ENCODE data around the gene PCSK4.
A peak's percentile ranks its signal among the peaks of the same experiment; 100 is the strongest.
"Not testable (repeated sequence)": the region's sequence is repeated elsewhere in the genome, so short reads cannot be mapped to it uniquely, and the experiment has no call there.

The PCSK4 gene

DNA sequence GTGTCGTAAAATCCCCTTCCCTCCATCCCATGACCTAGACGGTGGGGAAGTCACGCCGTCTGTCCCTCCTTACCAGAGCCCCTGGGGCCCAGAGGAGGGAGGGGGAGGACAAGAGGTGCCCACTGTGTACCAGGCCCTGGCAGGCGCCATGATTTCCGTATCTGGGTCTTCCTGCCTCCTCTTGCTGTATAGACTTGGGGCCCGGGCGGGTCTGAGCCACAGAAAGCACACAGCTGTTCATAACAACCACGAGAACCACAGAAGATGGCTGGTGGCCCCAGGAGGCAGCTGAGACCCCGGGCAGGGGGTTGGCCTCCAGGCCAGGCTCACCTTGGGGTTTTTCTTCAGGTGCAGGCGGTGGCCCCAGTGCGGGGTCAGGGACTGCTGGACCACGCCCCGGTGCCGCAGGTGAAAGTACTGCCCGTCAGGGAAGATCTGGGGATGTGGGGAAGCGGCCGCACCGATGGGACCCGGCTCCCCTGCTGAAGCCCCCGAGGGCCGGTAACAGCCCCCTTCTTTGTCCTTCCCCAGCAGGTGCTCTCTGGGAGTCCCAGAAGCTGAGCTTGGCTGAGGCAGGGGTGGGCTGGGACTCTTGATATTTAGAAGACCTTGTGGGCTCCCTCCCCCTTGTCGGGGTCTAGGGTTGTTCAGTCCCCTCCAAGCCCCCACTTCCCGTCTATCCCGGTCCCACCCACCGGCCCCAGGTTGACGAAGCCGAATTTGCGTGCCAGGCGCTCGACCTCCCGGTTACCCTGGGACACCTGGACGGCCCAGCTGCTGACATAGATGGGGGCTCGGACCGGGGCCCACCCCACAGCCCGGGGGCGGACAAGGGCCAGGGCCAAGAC is 463 bp downstream of the PCSK4 start:
- peak overlapping the region; percentile 59 for H3K4me3 ChIP-seq (ENCODE audit: low read depth, low read length)

DNA sequence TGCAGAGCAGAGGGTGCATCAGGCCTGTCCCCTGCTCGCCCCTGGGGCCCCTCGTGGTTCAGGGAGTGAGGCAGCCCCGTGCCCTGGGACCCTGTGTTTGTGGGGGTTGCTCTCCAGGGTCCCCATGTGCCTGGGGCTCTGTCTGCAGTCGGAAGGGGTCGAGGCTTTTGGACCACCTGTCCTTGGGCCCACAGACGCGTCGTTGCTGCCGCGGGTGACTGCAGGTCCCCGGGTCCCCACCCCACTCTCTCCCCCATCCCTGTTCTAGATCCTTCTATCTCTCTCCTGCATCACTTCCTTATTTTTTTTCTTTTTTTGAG is 1.9 kb downstream of the PCSK4 start:
- H3K4me3 ChIP-seq (ENCODE audit: low read depth, low read length), result no peak overlapping the region

GRCh38 chr19:1487576-1488281 is 2.4 kb downstream of the PCSK4 start:
- no peak overlapping the region for H3K4me3 ChIP-seq (ENCODE audit: low read depth, low read length)

- no peak overlapping the region for H3K4me3 ChIP-seq (ENCODE audit: low read depth, low read length)
Measured at GRCh38 chr19:1486720-1487575, 3.2 kb downstream of the PCSK4 start.

DNA sequence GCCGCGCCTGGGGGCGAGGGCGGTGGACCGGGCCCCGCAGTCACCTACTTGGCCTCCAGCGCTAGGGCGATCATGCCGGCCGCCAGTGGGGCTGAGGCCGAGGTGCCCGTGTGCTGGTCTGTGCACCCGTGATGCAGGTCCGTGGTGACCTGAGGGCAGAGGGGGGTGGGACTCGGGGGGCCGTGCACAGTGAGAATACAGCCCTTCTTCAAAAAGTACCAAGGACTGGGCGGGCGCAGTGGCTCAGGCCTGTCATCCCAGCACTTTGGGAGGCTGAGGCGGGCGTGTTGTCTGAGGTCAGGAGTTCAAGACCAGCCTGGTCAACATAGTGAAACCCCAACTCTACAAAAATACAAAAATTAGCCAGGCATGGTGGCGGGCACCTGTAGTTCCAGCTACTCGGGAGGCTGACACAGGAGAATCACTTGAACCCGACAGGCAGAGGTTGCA is 6.1 kb downstream of the PCSK4 start:
- H3K4me3 ChIP-seq (ENCODE audit: low read depth, low read length), result no peak overlapping the region

DNA sequence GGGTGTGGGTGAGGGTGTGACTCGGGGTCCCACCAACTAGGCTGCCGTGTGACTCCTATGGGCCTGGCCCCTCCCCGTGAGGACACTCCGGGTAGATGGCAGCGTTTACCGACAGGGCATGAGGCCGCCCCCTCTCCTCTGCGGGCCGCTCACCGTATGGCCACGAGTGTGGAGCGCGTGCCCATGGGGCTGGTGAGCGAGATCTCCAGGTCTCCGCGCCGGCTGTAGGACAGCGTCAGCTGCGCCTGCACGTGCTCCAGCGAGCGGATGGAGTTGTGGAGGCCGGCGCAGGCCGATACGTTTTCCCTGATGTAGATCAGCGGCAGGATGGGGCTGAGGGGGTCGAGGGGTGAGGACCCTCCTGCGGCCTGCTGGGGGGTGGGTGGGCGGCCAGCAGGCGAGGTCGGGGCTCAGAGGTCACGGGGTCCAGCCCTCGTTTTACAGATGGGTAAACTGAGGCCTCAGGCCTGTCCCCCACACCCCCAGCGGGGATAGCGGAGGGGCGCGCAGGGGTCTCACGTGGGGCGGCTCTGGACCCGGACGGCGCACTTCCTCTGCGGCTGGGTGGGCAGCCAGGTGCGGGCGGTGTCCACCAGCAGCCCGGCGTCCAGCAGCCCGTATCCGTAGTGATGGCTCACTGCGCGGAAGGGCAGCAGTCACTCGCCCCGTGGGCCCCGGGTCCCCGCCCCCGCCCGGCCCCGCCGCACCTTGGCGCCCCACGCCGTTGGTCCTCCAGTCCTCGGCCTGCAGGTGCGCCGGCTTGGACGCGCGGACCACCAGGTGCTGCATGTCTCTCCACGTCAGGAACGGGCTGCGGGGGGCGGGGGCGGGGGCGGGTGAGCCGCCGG is 6.8 kb downstream of the PCSK4 start:
- no peak overlapping the region for H3K4me3 ChIP-seq (ENCODE audit: low read depth, low read length)

DNA sequence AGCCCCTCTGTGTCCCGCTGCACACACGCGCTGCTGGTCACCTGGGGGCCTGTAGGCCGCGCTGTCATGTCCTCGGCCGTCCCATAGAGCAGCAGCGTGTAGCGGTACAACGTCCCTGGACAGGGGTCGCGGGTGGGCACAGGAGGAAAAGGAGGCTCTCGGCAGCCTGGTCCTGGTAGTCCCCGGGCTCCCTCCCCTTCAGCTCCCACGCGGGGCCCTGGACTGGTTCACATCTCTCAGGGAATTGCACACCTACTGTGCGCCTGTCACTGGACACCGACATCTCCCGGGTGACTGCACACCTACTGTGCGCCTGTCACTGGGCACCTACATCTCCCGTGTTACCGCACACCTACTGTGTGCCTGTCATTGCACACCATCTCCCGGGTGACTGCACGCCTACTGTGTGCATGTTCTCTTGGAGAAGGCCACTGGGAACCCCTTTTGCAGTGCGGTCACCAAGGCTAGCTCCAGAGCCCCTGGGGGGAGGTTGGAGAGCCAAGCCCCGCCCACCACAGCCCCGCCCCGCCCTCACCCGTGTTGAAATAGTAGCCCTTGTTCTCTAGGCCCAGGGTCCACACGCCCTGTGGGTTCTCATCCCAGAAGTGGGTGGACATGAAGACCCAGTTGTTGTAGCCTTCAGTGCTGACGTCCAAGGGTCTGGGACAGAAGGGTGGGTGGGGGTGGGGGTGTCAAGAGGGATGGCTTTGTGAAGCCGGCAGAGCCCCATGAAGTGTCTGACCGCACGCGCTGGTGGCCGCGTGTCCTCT is 7.6 kb downstream of the PCSK4 start:
- no peak overlapping the region for H3K4me3 ChIP-seq (ENCODE audit: low read depth, low read length)

DNA sequence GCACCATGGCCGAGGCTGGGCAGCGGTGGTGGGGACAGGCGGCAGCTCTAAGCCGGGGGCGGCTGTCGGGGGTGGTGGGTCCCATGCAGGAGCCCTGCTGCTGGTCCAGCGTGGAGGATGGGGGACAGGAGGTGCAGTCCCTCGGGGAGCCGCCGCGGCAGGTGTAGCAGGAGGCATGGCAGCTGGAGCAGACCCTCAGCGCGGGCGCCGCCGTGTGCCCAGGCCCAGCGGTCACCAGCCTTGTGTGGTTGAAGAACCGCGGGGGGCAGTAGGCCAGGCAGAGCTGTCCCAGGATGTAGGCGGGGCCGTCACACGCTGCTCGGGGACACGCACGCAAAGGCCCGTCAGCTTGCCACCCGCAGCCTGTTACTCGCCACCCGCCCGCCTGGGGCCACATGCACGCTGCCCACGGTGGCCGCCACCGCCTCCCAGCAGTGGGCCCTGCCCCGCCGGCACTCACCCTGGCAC is 8.2 kb downstream of the PCSK4 start:
- no peak overlapping the region for H3K4me3 ChIP-seq (ENCODE audit: low read depth, low read length)

DNA sequence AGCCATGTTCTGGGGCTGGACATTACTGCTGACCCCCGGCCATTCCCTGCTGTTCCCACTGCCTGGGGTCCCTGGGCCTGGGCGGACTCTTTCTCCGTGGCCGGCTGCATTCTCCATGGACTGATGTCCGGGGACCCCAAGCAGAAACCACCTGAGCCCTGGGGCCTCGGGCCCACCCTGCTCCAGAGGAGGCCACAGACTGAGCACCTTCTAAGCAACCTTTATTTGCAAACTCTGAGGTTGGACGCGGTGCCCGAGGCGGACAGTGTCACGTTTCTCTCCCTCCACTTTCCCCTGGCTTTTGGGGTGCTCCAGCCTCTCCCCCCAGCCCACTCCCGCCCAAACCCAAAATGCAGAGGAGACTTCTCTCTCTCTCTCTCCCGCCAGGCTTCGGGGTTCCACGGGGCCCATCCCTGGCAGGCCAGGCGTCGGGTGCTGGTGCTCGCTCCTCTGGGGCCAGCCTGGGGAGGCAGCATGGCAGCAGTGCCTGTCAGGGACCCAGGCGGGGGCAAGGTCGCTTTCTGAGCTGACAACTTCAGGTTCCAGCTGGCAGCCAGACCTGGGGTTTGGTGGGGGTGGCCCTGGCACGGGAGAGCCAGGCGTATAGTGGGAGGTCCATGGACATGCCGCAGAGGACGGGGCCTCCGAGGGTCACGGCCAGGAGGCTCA is 8.8 kb downstream of the PCSK4 start:
- H3K4me3 ChIP-seq (ENCODE audit: low read depth, low read length), result no peak overlapping the region

DNA sequence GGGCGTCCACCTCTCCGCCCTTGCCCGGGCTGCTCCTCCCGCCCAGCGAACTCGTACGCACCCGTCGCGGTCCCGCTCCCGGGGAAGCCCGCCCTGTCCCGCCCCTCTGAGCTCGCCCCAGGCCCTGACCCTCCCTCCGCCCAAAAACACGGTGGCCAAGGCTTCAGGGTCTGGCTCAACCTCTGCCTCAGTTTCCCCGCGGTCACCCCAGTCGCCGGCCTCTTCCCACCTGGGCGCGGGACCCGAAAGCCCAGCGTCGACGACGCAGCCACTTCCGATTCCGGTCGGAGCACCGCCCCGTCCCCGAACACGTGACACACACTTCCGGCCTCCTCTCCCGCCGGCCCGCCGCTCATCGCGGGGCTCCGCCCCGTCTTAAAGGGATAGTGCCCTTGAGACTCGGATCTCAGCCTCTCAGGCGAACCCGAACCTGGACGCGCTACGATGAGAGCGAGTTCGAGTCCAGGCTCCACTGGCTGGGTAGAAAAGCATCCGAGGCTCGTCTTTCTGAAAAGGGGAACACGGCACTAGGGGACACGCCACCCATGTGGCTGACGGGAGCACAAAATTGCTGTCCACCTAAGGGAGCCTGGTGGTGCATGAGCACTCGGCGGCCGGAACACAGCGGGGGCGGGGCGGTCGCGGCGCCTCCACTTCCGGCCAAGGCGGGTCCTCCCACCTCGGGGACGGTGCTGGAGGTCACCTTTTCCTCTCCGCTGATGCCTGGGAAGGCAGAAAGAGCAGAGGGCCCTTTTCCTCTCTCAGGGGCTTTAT is 11.0 kb downstream of the PCSK4 start, which contains the start of gene C19orf25:
Gene C19orf25, minus strand, starts transcription at position 282 of the 774 bp plus-strand sequence. CDS start 312 bp downstream, outside the sequence.
- H3K4me3 ChIP-seq (ENCODE audit: low read depth, low read length), result peak within 1 kb of the TSS; percentile 35

- not testable (repeated sequence) for H3K4me3 ChIP-seq (ENCODE audit: low read depth, low read length)
Measured at GRCh38 chr19:1477056-1477455, 13.1 kb downstream of the PCSK4 start.

DNA sequence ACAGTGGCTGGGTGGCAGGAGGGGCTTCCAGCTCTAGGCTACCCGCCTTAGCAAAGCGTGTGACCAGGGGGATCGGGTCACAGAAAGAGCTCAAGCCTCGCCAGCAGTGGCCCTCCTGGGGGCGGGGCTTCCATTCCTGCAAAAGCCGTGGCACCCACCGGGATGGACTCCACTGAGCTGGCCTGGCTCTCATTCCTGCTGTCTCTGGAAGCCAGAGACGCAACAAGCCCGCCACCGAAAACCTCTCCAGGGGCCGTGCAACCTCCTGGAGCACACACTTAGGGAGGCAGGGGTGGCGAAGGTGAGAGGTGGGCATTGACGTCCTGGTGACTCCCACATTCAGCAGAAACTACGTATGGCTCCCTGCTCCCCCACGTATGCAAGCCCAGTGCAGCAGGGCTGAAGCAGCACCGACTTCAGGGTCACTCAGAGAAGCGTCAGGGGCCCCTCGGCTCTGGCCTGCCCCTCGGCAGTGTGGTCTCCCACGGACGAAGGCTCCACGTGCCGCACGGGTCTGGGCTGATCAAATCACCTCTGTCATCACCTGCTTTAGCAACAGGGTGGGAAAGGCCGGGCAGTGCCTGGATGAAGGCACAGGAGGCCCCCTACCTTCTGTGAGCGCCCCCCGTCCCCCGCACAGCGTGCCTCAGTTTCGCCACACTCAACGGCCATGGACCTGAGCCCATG is 14.3 kb downstream of the PCSK4 start:
- no peak overlapping the region for H3K4me3 ChIP-seq (ENCODE audit: low read depth, low read length)

DNA sequence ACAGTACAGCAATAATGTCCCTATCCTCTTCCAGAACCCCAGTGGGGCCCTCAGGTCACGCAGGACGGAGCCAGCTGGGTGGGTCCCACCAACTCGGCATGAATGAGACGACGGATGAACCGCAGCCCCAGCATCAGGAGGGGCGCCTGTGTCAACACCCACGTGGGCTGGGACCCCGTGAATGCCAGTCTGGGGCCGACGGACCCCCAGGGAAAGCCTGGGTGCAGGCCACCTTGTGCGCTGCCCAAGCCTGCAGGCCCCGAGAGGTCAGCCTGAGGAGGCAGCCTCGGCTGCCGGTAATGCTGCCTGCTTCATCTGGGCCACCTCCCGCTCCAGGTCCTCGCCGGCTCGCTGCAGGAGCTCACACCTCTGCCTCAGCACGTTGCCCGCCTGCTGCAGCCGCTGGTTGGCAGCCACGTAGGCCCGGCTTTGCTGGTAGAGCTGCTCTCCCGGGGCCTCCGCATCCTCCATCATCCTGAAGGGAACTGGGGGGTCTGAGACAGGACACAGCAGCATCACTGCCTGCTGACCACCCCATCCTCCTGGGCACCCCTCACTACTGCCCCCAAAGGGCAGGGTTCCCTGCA is 15.3 kb downstream of the PCSK4 start:
- H3K4me3 ChIP-seq (ENCODE audit: low read depth, low read length), result no peak overlapping the region

DNA sequence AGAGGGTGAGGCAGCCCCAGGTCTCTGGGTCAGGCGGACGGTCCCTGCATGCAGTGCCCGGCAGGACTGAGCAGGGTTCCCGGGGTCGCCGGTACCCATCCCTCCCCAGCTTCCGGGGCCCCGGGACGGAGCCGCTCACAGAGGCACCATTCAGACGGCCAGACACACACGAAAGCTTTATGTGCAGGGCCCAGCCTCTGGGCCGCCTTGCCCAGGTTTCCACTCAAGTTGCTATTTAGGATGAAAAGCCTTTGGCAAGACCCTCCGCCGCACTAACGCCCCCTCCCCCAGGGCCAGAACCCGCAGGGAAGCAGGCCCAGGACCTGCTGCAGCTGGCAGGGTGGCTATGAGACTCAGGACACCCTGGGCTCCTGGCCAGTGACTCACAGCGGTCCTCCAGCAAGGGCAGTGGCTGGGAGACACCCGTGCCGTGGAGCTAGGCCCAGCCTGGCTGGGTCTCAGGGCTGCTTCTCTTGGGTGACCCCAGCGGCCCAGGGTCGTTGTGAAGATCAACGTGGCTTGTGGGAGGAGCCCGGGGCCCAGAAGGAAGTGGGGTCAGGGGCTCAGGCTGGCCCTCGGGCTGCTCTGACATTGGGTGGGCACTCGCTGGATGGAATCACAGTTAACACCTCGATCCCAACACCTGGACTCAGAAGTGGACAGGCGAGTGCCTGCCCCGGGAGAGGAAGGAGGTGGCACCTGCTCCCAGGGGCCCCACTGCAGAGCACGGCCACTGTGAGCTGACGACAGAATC is 16.0 kb downstream of the PCSK4 start:
- H3K4me3 ChIP-seq (ENCODE audit: low read depth, low read length), result no peak overlapping the region

DNA sequence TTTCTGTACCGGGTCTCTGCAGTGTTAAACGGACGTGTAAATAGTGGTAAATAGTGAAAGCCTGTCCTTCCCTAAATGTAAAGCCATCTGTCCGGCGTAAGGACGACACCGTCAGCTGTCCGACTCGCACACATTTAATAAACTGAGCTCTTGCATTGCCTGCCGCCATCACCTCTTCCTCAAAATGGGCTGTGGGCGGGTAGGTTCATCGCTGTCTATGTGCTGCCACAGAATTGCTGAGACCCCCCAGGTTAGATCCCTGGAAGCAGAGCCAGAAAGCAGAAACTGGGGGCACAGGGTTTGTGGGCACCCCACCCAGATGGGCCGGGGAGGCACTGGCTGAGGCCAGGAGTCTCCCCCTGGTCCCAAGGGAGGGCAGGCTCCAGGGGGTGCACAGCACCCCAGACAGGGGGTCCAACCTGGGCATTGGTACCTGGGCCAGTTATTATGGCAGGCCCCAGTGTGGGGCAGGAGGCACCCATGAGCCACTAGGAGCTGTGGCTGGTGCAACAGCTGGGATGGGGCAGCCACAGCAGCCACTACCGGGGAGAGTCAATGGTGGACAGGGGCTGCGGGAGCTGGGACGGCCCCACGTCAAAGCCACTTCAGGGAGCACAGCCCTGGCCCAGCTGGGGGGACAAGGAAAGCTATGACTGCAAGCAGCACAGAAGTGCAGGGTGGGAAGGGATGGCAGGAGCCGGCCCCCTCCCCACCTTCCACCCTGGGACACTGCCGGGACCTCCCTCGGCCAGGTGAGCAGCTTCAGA is 16.9 kb downstream of the PCSK4 start:
- no peak overlapping the region for H3K4me3 ChIP-seq (ENCODE audit: low read depth, low read length)
